ENCODE results near the gene ZSCAN5B. TPM values are rescaled to one million over a fixed set of nuclear protein-coding genes. Genes with fewer than 3 reads are reported as not detected.

The ZSCAN5B gene
- total RNA-seq, 1 donor from 2014 or later, result not detected

Other genes with a start within 250 kb of the ZSCAN5B start
- gene NLRP8, start 250.0 kb downstream of the ZSCAN5B start, total RNA-seq, result not detected in 2 replicates
- not detected in 2 replicates for gene NLRP5, start 211.0 kb downstream of the ZSCAN5B start, total RNA-seq
- gene ZNF787, start 76.5 kb downstream of the ZSCAN5B start, total RNA-seq, result 36.4 and 37.0 TPM in 2 replicates
- gene ZNF444, start 56.5 kb downstream of the ZSCAN5B start, total RNA-seq, result 35.5 and 35.7 TPM in 2 replicates
- not detected in 2 replicates for gene GALP, start 21.8 kb downstream of the ZSCAN5B start, total RNA-seq
- gene ZSCAN5C, start 4.5 kb upstream of the ZSCAN5B start, total RNA-seq, result not detected in 2 replicates
- 0.59 and 0.98 TPM in 2 replicates for gene EDDM13, start 75.0 kb upstream of the ZSCAN5B start, total RNA-seq
- gene ZSCAN5A, start 117.1 kb upstream of the ZSCAN5B start, total RNA-seq, result 6.9 and 10.8 TPM in 2 replicates
- gene ZNF582, start 195.8 kb upstream of the ZSCAN5B start, total RNA-seq, result 1.0 and 2.1 TPM in 2 replicates
- 1.9 and 2.0 TPM in 2 replicates for gene ZNF583, start 206.5 kb upstream of the ZSCAN5B start, total RNA-seq